ENCODE measurements around the gene POP4. TPM values are rescaled to one million over a fixed set of nuclear protein-coding genes. Genes with fewer than 3 reads are reported as not detected.
"Not testable (repeated sequence)": the region's sequence is repeated elsewhere in the genome, so short reads cannot be mapped to it uniquely, and the experiment has no call there.

Gene POP4
- 26.8 TPM for total RNA-seq

- Histone ChIP-seq H3K4me3 (peak within 1 kb of the TSS; percentile 69 to 80), H3K4me1 (peaks cover 0 to 10% of the 10 kb centered on the region in 2 donors), H3K27ac (peak within 1 kb of the TSS; percentile 85 to 93), H3K27me3 (no peaks in the 10 kb centered on the region), H3K36me3 (peaks cover 0 to 14% of the 10 kb centered on the region in 2 donors), H3K9me3 (no peaks in the 10 kb centered on the region)
- intact Hi-C loops (cut with DNase I): loop anchor here (1.0 to 10.0 kb wide), 6 partner anchors 59 to 391 kb away; partner anchors contain the start of genes C19orf12, CCNE1, PLEKHF1 and UQCRFS1
- peak; percentile 89 to 98 for DNase-seq (ENCODE audit: low spot score in 2 of 2)
- no peak for TF ChIP-seq CTCF (IDR thresholded peaks at IDR 0.05)
Measured at GRCh38 chr19:29605653-29606419, at the start of gene POP4. TSS of gene POP4 (plus strand) at chr19:29606283. CDS start at chr19:29606319, 36 bp downstream.

GRCh38 chr19:29559110-29559509, 47.0 kb upstream of the POP4 start:
- H3K36me3 ChIP-seq; H3K4me1 ChIP-seq; H3K4me3 ChIP-seq; intact Hi-C loops (cut with DNase I); DNase-seq (ENCODE audit: low spot score in 2 of 2); H3K27ac ChIP-seq; H3K27me3 ChIP-seq: not testable (repeated sequence)
- peaks cover 0 to 19% of the 10 kb centered on the region in 2 donors for H3K9me3 ChIP-seq

- H3K36me3 ChIP-seq: no peaks in the 10 kb centered on the region
- H3K4me1 ChIP-seq: no peaks in the 10 kb centered on the region
- peaks cover 0 to 14% of the 10 kb centered on the region in 2 donors for H3K9me3 ChIP-seq
- no peak overlapping the region for H3K27ac ChIP-seq
- DNase-seq (ENCODE audit: low spot score in 2 of 2): peak in 1 of 2 donors; percentile 24
- no peaks in the 10 kb centered on the region for H3K27me3 ChIP-seq
- no peak overlapping the region for H3K4me3 ChIP-seq
- intact Hi-C loops (cut with DNase I): no loop called here
- TF ChIP-seq CTCF (IDR thresholded peaks at IDR 0.05): no peak
Measured at GRCh38 chr19:29559743-29560142, 46.3 kb upstream of the POP4 start.

- Histone ChIP-seq H3K4me3 (no peak overlapping the region), H3K36me3 (no peaks in the 10 kb centered on the region), H3K27ac (no peak overlapping the region), H3K27me3 (no peaks in the 10 kb centered on the region), H3K9me3 (peaks cover 0 to 14% of the 10 kb centered on the region in 2 donors), H3K4me1 (no peaks in the 10 kb centered on the region)
- TF ChIP-seq CTCF (IDR thresholded peaks at IDR 0.05): no peak
- peak in 1 of 2 donors; percentile 41 for DNase-seq (ENCODE audit: low spot score in 2 of 2)
- intact Hi-C loops (cut with DNase I): no loop called here
Measured at GRCh38 chr19:29560313-29561075, 45.6 kb upstream of the POP4 start.

GRCh38 chr19:29561601-29562000, 44.5 kb upstream of the POP4 start:
- no peak overlapping the region for H3K4me3 ChIP-seq
- H3K4me1 ChIP-seq: no peaks in the 10 kb centered on the region
- H3K27ac ChIP-seq: no peak overlapping the region
- intact Hi-C loops (cut with DNase I): no loop called here
- no peaks in the 10 kb centered on the region for H3K36me3 ChIP-seq
- H3K9me3 ChIP-seq: peaks cover 0 to 14% of the 10 kb centered on the region in 2 donors
- no peak for TF ChIP-seq CTCF (IDR thresholded peaks at IDR 0.05)
- DNase-seq (ENCODE audit: low spot score in 2 of 2): peak in 1 of 2 donors; percentile 27
- H3K27me3 ChIP-seq: no peaks in the 10 kb centered on the region

Data from ascending aorta (tissue), 2 donors.